Mesodermal cell (in vitro differentiated cells): Measurements from ENCODE around the gene PRKD3.
A peak's percentile ranks its signal among the peaks of the same experiment; 100 is the strongest.

Experiments
- H3K27ac ChIP-seq: 2 replicates; pipeline ENCODE4 v1.7.0; 2013; ENCODE audit warnings: mild to moderate bottlenecking, low read depth, low read length, moderate library complexity; ENCODE audit not compliant: severe bottlenecking
- H3K36me3 ChIP-seq: 2 replicates; pipeline ENCODE4 v1.7.1; 2013; ENCODE audit warnings: mild to moderate bottlenecking, low read length, moderate library complexity; ENCODE audit not compliant: control insufficient read depth, insufficient read depth
- H3K4me1 ChIP-seq: one replicate; pipeline ENCODE4 v1.7.1; 2013; ENCODE audit warnings: mild to moderate bottlenecking, low read length; ENCODE audit not compliant: insufficient read depth, control insufficient read depth, poor library complexity, severe bottlenecking
- H3K4me3 ChIP-seq: 2 replicates; pipeline ENCODE4 v1.7.0; 2013; ENCODE audit warnings: low read length, control low read depth, mild to moderate bottlenecking; ENCODE audit not compliant: insufficient read depth, poor library complexity, severe bottlenecking; ENCODE audit errors: extremely low read depth
- H3K9me3 ChIP-seq: 2 replicates; pipeline ENCODE4 v1.7.1; 2013; ENCODE audit warnings: mild to moderate bottlenecking, low read length, moderate library complexity; ENCODE audit not compliant: control insufficient read depth
- WGBS, 2 experiments: methylation state at CpG; one replicate each; pipeline ENCODE4 v1.1.5; 2013; ENCODE audit warnings: missing lambda C conversion rate in 2 of 2; ENCODE audit not compliant: insufficient coverage in 2 of 2; 5-methylcytosine and 5-hydroxymethylcytosine counted together

The PRKD3 gene

GRCh38 chr2:37326285-37326684 lies 1.7 kb upstream of the PRKD3 start:
- H3K4me1 ChIP-seq: peaks cover 13% of the 10 kb centered on the region
- H3K36me3 ChIP-seq: no peaks in the 10 kb centered on the region
- WGBS, 2 experiments: 17% methylated on average over 1 of the region's 2 CpGs; no CpG with 5 or more reads in 1 of the 2 experiments
- H3K4me3 ChIP-seq: no peak overlapping the region
- no peaks in the 10 kb centered on the region for H3K9me3 ChIP-seq
- H3K27ac ChIP-seq: no peak overlapping the region

DNA sequence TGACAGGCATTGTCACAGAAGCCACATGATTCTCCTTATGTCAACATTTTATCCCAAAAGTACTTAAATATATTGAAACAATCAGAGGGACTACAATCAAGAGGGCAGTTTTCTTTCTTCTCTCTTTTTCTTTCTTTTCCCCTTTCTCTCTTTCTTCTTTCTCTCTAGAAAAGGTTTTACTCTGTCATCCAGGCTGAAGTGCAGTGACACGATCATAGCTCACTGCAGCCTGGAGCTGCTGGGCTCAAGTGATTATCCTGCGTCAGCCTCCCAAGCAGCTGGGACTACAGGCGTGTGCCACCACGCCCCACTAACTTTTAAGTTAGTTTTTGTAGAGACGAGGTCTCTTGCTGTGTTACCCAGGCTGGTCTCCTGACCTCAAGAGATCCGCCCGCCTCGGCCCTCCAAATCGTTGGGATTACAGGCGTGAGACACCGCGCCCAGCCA lies 1.0 kb upstream of the PRKD3 start:
- no peaks in the 10 kb centered on the region for H3K36me3 ChIP-seq
- H3K4me3 ChIP-seq: peak overlapping the region; percentile 76
- peaks cover 13% of the 10 kb centered on the region for H3K4me1 ChIP-seq
- no peak overlapping the region for H3K27ac ChIP-seq
- H3K9me3 ChIP-seq: no peaks in the 10 kb centered on the region
- 92 to 93% methylated on average over 5 to 8 of the region's 12 CpGs for WGBS, 2 experiments

- 0 to 1% methylated on average over 14 to 19 of the region's 33 CpGs for WGBS, 2 experiments
- H3K36me3 ChIP-seq: no peaks in the 10 kb centered on the region
- peaks cover 13% of the 10 kb centered on the region for H3K4me1 ChIP-seq
- H3K4me3 ChIP-seq: peak overlapping the region; percentile 76
- peak overlapping the region; percentile 84 for H3K27ac ChIP-seq
- no peaks in the 10 kb centered on the region for H3K9me3 ChIP-seq
Measured at GRCh38 chr2:37324536-37324785, 172 bp downstream of the PRKD3 start.

- no peaks in the 10 kb centered on the region for H3K36me3 ChIP-seq
- peaks cover 16% of the 10 kb centered on the region for H3K4me1 ChIP-seq
- H3K4me3 ChIP-seq: peak overlapping the region; percentile 76
- peak overlapping the region; percentile 84 for H3K27ac ChIP-seq
- WGBS, 2 experiments: 1% methylated on average over 31 to 35 of the region's 61 CpGs
- no peaks in the 10 kb centered on the region for H3K9me3 ChIP-seq
Measured at GRCh38 chr2:37323781-37324535, 675 bp downstream of the PRKD3 start.

- Histone ChIP-seq H3K9me3 (no peaks in the 10 kb centered on the region), H3K4me1 (peaks cover 22% of the 10 kb centered on the region), H3K36me3 (no peaks in the 10 kb centered on the region), H3K4me3 (peak overlapping the region; percentile 76), H3K27ac (peak overlapping the region; percentile 84)
- WGBS, 2 experiments: 7 to 14% methylated on average over 6 to 7 of the region's 13 CpGs
Measured at GRCh38 chr2:37323176-37323780, 1.4 kb downstream of the PRKD3 start.

DNA sequence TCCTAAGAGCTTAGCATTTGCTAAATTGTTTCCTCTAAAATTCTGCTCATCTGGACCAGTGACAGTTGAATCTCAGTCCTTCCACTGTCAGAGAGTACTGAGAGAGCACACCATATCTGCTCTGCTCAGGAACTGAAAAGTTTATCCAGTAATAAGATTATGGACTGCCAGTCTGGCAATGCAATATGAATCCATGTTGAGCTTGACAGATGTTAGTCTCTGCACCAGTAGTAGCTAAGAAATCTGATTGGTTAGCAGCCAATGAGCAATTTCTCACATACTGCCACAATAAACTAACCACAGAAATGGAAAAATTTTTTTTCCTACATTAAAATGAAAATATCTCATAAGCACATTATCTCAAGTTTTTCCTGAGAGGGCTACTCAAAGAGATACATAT lies 2.3 kb downstream of the PRKD3 start:
- Histone ChIP-seq H3K36me3 (no peaks in the 10 kb centered on the region), H3K4me3 (peak overlapping the region; percentile 22), H3K4me1 (peaks cover 27% of the 10 kb centered on the region), H3K27ac (no peak overlapping the region), H3K9me3 (no peaks in the 10 kb centered on the region)

DNA sequence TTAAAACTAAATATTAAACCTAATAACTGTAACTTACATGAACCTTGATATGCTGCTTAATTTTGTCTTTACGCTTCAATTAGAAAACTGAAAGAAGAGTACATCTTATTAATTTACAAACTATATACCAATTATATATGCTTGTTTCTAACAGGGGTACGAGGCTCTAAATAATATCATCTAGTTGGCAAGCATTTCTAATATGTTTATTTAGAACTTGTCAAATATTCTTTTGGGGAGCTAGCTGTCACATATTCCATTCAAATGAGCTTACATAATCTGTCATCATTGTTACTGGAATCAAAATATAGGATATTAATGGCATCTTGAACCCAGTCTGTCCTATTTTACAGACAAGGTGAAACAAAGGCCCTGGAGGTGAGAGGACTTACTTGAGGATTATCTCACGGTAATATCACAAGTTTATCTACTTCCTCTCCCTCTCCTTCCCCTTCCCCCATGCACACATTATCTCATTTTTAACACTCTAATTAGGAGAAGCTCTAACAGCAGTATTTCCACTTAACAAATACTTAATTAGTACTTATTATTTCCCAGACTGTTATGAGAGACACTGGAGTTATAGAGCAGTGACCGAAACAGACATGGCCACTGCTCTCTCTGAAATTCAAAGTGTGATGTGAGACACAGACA lies 3.5 kb downstream of the PRKD3 start:
- H3K27ac ChIP-seq: no peak overlapping the region
- 43 to 100% methylated on average over 1 of the region's 4 CpGs for WGBS, 2 experiments
- H3K36me3 ChIP-seq: peaks cover 5% of the 10 kb centered on the region
- H3K4me3 ChIP-seq: no peak overlapping the region
- no peaks in the 10 kb centered on the region for H3K9me3 ChIP-seq
- H3K4me1 ChIP-seq: peaks cover 22% of the 10 kb centered on the region

- no peak overlapping the region for H3K27ac ChIP-seq
- H3K9me3 ChIP-seq: no peaks in the 10 kb centered on the region
- no peak overlapping the region for H3K4me3 ChIP-seq
- H3K36me3 ChIP-seq: peaks cover 17% of the 10 kb centered on the region
- WGBS, 2 experiments: 89 to 97% methylated on average over 6 to 7 of the region's 12 CpGs
- H3K4me1 ChIP-seq: peaks cover 27% of the 10 kb centered on the region
Measured at GRCh38 chr2:37319754-37320609, 4.7 kb downstream of the PRKD3 start.

- H3K4me1 ChIP-seq: peaks cover 27% of the 10 kb centered on the region
- H3K9me3 ChIP-seq: no peaks in the 10 kb centered on the region
- peaks cover 17% of the 10 kb centered on the region for H3K36me3 ChIP-seq
- peak overlapping the region; percentile 1 for H3K27ac ChIP-seq
- no peak overlapping the region for H3K4me3 ChIP-seq
- WGBS, 2 experiments: 93 to 100% methylated on average over 2 of the region's 5 CpGs
Measured at GRCh38 chr2:37318401-37318800, 6.2 kb downstream of the PRKD3 start.

GRCh38 chr2:37317746-37318145 lies 6.9 kb downstream of the PRKD3 start:
- no CpG with 5 or more reads among the region's 1 CpG for WGBS, 2 experiments
- Histone ChIP-seq H3K9me3 (no peaks in the 10 kb centered on the region), H3K4me3 (no peak overlapping the region), H3K27ac (no peak overlapping the region), H3K4me1 (peaks cover 27% of the 10 kb centered on the region), H3K36me3 (peaks cover 17% of the 10 kb centered on the region)
